ENCODE measurements around the gene BLID.

BLID gene

DNA sequence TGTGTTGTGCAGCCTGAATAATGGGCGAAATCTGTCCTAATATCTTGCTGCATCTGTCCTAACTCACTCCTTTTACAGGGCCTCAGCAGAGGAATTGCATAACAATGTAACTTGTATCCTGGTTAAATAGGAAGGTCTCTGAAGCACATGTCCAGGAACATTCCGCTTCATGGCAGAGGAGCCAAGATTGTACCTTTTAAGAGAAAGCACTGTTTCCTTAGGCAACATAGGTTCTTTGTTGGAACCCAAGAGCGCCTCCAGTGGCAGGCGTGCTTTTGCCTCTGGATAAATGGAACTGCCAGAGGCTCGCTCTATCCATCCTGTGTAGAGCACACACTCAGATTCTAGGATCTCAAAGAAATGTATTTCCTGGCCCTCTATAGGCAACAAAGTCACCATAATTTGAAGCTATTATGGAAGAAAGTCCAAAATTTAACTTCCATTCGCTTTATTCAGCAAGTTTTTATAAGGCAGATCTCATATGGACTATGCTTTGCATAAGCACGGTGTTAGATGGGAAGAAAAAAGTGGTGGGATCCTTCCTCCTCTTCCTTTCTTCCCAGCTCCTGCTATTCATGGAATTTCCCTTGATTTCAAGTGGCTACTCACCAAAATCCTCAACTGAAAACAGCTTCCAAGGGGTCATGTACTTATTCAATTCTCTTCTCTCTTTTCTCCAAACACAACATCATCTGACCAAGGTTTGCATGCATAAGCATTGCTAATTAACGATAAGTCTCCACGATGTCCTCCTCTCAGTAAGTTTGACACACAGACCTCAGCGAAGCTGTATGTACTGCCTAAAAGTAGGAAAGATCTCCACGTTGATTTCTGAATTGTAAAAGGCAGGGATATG lies at the start of gene BLID:
BLID (minus strand) TSS at position 692 of the 856 bp plus-strand sequence; CDS start at position 399, 293 bp downstream.
- DNase-seq: no peak

DNA sequence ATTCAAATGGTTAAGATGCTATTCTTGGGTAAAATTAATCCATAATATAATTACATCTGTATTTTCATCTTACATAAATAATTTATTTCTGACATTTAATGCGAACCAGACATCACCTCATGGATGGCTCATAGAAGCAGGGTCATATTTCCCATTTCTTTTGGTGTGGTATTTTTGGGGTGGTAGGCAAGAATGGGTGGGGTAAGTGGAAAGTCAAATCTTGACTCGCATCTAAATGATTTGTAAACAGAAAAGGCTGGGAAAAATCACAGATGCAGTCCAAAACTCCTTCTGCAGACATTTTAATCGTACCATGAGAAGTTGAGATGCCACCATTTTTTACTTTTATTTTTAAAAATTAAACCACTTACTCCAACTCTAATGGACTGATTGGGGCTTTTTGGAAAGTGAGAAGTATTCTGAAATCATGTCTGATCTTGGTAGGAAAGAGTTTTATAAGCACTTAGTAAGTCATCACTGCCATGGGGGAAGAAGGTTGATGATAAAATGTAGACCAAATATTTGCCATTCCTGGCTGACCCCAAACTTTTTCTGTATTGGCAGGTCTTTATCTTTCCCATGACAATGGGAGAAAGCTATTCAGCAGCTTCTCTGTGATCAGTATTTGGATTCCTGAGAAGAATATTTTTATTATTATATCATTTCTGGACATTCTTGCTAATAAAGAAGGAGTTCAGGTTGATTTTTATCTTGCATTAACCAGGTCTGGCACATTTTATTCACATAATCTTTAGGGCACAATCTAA lies 47.2 kb upstream of the BLID start:
- no peak for DNase-seq

GRCh38 chr11:122162095-122162494 lies 46.1 kb upstream of the BLID start:
- DNase-seq: no peak

DNA sequence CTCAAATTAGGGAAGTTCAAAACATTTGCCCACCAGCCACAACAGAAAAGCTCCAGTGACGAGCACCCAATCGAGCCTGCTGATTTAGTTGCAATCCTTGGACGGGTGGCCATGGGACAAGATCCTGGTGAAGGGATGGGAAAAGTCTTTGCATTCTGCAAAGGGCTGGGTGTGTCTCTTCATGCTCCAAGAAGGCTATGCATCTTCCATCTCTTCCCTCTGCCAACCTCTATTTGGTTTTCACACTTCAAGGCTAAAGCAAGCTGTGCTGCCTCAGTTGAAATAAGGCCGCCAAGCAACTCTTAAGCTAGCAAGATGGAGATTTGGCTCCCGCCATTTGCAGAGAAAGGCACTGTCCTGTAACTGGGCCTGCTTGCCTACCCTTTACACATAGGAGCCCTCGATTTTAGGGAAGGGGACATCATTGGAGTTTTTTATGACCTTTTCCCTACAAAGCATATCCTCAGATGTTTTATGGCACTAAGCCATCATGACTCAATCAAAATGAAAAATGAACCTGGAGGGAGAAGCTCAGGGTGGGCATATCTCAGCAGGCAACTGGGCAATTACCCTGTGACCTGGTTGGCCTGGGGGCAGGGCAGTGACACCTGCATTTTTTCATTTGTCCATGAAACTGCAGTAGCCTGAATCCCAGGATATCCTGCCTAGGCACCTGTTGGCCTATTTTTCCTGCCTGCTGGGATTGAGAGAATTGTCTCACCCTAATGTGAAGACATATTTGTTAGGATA lies 45.0 kb upstream of the BLID start:
- no peak for DNase-seq

DNA sequence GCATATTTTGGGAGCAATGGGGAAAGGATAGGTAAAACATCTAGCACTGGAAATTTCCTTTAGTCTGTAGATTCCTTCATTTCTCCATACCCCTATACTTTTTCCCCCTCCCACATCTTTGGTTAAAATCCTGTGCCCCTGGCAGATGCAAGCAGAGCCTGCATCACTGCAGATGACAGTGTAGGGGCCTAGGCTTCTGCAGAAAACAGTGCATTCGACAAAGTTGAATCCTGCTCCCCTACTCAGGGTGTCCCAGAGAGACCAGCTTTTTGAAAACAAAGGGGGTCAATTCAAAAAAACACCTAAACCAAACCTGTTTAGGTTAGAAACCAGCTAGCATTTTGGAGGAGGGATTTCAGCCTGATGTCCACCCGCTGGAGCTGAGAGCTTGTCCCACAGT lies 43.8 kb upstream of the BLID start:
- no peak for DNase-seq

DNA sequence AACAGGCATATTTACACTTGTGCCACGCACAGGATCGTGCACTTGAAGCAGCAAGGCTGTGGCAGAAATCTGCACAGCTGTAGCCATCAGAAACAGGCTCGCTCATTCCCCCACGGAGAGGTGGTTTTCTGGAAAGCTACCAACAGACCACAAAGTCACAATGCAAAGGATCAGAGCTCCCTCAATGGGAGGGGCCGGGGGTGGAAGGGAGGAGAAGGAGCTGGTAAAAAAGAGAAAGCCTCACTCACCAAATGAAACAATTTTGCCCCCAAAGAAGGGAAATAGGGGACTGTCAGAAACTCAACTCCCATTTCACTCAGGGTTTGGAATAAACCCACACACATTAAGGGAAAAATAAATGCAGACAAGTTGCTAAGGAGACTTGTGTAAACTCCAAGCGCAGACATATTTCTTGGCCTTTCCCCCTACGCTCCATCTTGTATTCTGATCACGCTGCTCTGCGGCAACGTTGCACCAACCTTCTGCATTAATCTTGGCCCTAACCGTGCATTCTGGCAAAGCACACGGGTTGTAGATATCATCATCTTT lies 43.2 kb upstream of the BLID start:
- DNase-seq: no peak

GRCh38 chr11:122158171-122158570 lies 42.2 kb upstream of the BLID start:
- DNase-seq: no peak

DNA sequence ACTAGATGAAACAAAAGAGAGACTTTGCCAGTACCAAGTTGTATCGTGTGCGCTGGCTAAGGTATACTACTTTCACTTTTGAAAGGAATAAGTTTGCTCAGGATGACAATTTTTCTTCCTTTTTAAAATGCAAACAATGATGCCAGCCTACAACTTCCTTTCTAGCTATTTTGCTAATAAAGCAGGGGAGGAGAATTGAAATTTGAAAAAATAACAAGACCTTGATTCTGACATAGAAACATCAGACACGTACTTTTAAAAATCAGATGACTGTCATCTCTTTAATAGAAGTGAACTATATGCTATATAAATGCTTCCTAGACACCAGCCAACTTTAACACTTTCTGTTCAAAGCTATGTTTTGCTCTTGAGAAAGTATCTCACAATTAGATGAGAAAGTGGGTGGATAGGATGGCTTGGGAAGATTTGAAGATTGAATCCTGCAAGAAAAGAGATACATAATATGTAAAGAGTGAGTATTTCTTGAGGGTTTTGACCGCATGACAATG lies 41.7 kb upstream of the BLID start:
- no peak for DNase-seq

- no peak for DNase-seq
These were observed 40.9 kb upstream of the BLID start for GRCh38 chr11:122156940-122157382.

DNA sequence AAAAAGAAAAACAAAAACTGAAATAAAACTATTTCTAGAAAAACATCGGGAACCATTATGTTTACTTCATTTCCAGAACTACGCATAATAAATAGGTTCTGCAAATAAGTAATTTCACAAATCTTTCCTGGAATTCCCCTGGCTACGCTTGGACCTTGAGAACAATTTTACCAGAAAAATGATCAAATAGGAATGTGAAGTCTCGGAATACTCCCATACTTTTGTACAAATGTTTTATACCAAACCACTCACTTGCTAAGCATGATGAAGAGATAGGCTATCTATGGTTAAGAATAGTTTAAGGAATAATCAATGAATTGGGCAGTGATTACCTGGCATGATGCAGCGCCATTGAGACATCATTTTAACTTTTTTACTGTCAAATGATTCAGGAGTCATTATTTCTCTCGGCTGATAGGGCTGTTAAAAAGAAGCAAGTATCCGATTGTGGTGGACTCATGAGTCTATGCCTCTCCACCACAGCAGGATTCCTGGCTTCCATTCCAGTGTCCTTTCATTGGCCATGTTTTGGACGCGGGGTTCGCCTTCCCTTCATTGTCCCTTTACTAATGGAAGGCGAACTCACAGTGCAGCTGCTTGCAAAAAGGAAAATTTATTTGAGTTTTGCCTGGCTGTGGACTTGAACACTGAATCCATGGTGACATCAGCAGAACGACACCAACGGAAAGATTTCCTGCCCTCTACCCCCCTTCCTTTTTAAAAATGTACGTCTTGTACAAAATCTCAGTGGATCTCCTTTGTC lies 39.9 kb upstream of the BLID start:
- no peak for DNase-seq

GRCh38 chr11:122154994-122155393 lies 39.0 kb upstream of the BLID start:
- DNase-seq: no peak

GRCh38 chr11:122154227-122154626 lies 38.2 kb upstream of the BLID start:
- no peak for DNase-seq

- no peak for DNase-seq
These were observed 37.7 kb upstream of the BLID start for GRCh38 chr11:122153746-122154145.

- no peak for DNase-seq
These were observed 34.5 kb upstream of the BLID start for GRCh38 chr11:122150216-122151124.

GRCh38 chr11:122149202-122149601 lies 33.2 kb upstream of the BLID start:
- DNase-seq: no peak

DNA sequence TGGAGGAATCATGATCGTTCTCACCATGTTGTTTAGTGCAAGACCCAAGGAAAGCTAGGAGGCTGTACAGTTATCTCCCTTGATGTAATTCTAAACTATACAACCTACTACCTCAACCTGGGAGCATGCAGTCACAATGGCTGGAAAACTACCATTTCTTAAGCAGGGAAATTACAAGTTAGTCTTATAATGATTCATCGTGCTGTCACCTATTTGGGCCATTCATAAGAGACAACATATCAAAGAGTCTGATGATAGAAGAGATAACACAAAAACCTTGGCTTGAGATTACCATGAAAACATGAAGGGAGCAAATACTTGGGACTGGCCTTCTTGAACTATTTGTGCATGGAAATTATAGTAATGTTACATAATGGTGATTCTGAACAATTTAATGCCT lies 30.5 kb upstream of the BLID start:
- DNase-seq: no peak

DNA sequence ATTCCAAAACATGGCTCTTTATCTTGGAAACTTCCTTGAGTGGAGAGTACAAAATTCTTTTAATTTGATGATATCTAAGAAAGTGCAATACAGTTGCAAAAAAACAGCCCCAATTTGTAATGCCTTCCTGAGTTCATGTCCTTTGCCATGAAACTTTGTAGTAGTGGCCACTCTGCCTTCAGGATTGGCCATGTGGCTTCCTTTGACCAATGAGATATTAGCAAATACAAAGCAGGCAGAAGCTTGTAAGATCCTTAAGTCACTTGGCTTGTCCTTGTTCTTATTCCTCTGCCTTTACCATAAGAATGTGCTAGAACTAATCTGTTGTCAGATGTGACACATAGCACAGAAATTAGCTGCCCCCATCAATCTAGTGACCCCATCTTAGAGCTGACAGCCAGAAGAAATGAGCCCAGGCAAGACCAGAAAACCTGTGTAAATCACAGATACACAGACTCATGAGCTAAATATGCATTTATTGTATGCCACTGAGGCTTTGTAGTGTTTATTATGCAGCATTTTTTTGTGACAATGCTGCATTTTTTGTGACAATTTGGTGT lies 29.8 kb upstream of the BLID start:
- no peak for DNase-seq

DNA sequence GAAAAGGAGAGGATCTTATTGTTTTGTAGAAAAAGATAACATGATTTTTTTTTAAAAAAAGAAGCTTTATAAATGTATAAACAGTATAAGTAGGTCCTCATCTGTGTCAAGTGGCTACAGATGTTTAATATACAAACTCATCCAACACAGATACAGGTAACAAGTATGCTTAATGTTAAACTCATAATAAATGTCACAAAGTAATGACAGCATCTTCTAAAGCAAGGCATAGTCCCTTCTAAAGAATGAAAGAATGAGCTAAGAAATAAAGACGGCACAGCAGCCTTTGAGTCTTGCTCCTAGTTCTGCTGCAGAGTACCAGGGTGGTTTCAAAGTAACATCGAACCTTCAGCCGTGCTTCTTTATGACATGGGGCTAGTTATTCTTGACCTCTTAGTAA lies 28.7 kb upstream of the BLID start:
- DNase-seq: no peak

- no peak for DNase-seq
These were observed 25.7 kb upstream of the BLID start for GRCh38 chr11:122141725-122142124.

DNA sequence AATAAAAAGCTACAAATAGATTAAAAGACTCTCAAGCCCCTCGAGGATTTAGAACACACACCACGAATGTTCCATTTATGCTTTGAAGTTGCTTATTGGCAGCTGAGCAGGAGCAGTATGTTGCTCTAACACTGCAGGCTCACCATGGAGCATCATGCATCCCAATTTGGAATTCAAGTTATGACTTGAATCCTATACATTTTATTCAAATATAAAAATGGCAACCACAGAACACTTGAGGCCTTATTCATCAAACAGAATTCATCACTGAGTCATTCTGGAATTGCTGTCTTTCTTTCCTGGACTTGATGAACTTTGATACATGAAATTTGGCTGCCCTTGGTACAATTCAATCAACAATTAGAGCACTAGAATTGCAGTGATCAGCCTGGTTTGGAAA lies 24.5 kb upstream of the BLID start:
- no peak for DNase-seq

DNA sequence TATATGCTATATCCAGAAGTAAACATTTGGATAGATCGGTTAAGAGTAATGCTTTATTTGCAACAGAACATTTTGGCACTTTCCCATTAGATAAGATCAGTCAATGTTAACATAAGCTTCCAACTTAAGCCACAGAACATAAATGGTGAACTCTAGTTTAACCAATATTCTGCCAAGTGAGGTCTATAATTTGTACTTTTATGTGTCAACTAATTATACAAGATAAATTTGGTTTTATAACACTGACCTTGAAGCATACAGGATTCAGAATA lies 23.5 kb upstream of the BLID start:
- no peak for DNase-seq
